Right forelimb (tissue), 1 donor: ENCODE data around the gene SH3TC1.

ENCODE experiments used
- DNase-seq: peaks from one replicate; pipeline ENCODE4 v3.0.0-alpha.2; 2018

SH3TC1 gene

GRCh38 chr4:8233672-8234484 is 34.8 kb downstream of the SH3TC1 start:
- DNase-seq, result no peak

- DNase-seq, result no peak
These were observed 35.6 kb downstream of the SH3TC1 start for GRCh38 chr4:8234715-8235114.

GRCh38 chr4:8235224-8235623 is 36.1 kb downstream of the SH3TC1 start:
- no peak for DNase-seq

- DNase-seq, result no peak
These were observed 36.6 kb downstream of the SH3TC1 start for GRCh38 chr4:8235686-8236085.

- DNase-seq, result no peak
These were observed 37.2 kb downstream of the SH3TC1 start for GRCh38 chr4:8236106-8236919.

GRCh38 chr4:8236920-8237195 is 37.8 kb downstream of the SH3TC1 start:
- no peak for DNase-seq

GRCh38 chr4:8237256-8237989 is 38.3 kb downstream of the SH3TC1 start:
- DNase-seq, result no peak

GRCh38 chr4:8238036-8238511 is 39.0 kb downstream of the SH3TC1 start:
- no peak for DNase-seq

GRCh38 chr4:8238515-8239053 is 39.5 kb downstream of the SH3TC1 start:
- DNase-seq, result no peak

- no peak for DNase-seq
These were observed 40.1 kb downstream of the SH3TC1 start for GRCh38 chr4:8239226-8239625.

GRCh38 chr4:8239661-8240060 is 40.6 kb downstream of the SH3TC1 start:
- DNase-seq, result no peak

GRCh38 chr4:8240211-8241041 is 41.3 kb downstream of the SH3TC1 start:
- DNase-seq, result no peak

- no peak for DNase-seq
These were observed 42.2 kb downstream of the SH3TC1 start for GRCh38 chr4:8241211-8241779.

- peak; percentile 97 for DNase-seq
These were observed 43.0 kb downstream of the SH3TC1 start for GRCh38 chr4:8241895-8242696.

- DNase-seq, result no peak
These were observed 43.9 kb downstream of the SH3TC1 start for GRCh38 chr4:8242782-8243560.

GRCh38 chr4:8244001-8244757 is 45.1 kb downstream of the SH3TC1 start:
- no peak for DNase-seq

GRCh38 chr4:8244931-8245460 is 45.9 kb downstream of the SH3TC1 start:
- no peak for DNase-seq

GRCh38 chr4:8245884-8246833 is 47.1 kb downstream of the SH3TC1 start:
- DNase-seq, result no peak
